Colonic mucosa (tissue), 4 donors: ENCODE measurements around the gene ZNF787. TPM values are rescaled to one million over a fixed set of nuclear protein-coding genes. Genes with fewer than 3 reads are reported as not detected.

Experiments used
- DNase-seq: peaks from one replicate; pipeline ENCODE4 v3.0.0-alpha.2; 2020
- H3K27ac ChIP-seq: fragments of 200-600 bp; one replicate; pipeline ENCODE4 v1.8.0; 2021
- H3K27me3 ChIP-seq: fragments of 200-600 bp; one replicate; pipeline ENCODE4 v1.8.0; 2021
- H3K36me3 ChIP-seq: fragments of 200-600 bp; one replicate; pipeline ENCODE4 v1.8.0; 2021
- H3K4me1 ChIP-seq: fragments of 200-600 bp; one replicate; pipeline ENCODE4 v1.8.0; 2021; ENCODE audit warnings: mild to moderate bottlenecking
- H3K4me3 ChIP-seq: fragments of 200-600 bp; one replicate; pipeline ENCODE4 v1.8.0; 2021
- H3K9ac ChIP-seq, 2 donors: one replicate each; pipeline ENCODE4 v1.7.0; 2013; ENCODE audit warnings: control low read depth in 2 of 2, low read depth in 2 of 2, low read length in 2 of 2
- H3K9me3 ChIP-seq: fragments of 200-600 bp; one replicate; pipeline ENCODE4 v1.8.0; 2021
- CTCF ChIP-seq: fragments of 200-600 bp; IDR thresholded peaks from one replicate; pipeline ENCODE4 v1.8.0; 2022; ENCODE audit warnings: antibody characterized with exemption, mild to moderate bottlenecking
- intact Hi-C: fragments of 100-400 bp; cut with DNase I; formaldehyde crosslinking; loops from one replicate; pipeline ENCODE4 v1.14.1; 2022
- total RNA-seq, 2 donors: library from RNA; stranded (reverse); fragmentation: NEBNext Ultra II Directional in 1 of 2; extraction: Animal tissue kit (Norgen Biotek cat#: 25700) in 1 of 2; gene quantifications; one replicate each; pipeline ENCODE4 v1.2.1, GENCODE V29; 2021
- donor health status: healthy.
- donor health status: DM: no; HTN: no; CAD: no.
- donor health status: DM: no; HTN: no; CAD: no.

ZNF787 gene
- total RNA-seq, 2 donors from 2014 or later = 52.1 to 69.2 TPM

DNA sequence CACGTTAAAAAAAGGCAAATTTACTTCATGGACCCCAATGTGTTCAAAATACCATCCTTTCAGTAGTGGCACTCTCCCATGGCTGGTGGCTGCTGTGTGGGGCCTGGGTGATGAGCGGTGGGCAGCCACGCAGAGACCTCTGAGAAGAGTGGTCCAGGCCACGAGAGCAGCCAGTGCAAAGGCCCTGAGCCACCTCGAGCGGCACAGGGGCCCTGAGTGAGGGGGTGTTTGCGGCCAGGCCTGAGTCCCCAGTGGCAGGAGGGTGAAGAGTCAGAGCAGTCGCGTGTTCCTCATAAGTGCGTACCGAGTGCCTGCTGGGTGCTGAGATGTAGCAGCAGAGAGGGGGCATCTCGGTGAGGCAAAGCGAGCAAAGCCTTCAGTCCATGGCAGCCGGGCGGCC, 27.0 kb upstream of the ZNF787 start:
- no peak for DNase-seq
- no peaks in the 10 kb centered on the region for H3K27me3 ChIP-seq
- intact Hi-C loops = no loop called here
- no peak overlapping the region for H3K4me3 ChIP-seq
- peaks cover 3% of the 10 kb centered on the region for H3K4me1 ChIP-seq
- H3K9me3 ChIP-seq = no peaks in the 10 kb centered on the region
- no peak overlapping the region for H3K9ac ChIP-seq
- H3K27ac ChIP-seq = no peak overlapping the region
- H3K36me3 ChIP-seq = peaks cover 4% of the 10 kb centered on the region
- TF ChIP-seq CTCF = no peak

DNA sequence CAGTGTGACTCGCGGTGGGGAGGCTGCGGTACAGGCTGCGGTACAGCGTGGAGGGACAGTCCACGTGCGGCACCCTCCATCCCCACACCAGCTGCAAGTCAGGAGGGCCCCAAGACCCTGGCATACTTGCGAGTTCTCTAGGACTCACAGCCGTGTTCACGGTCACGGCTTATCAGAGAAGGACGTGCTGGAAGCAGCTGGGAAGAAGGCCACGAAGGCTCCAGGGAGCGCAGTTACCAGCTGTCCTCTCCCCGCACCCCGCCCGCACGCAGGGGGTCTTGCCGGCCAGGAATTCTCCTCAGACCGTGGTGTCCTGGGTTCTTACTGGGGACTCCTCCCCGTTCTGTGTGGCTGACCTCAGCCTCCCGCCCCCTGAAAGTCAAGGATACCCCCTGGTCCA, 26.2 kb upstream of the ZNF787 start:
- no peak overlapping the region for H3K9ac ChIP-seq
- H3K4me1 ChIP-seq = peaks cover 10% of the 10 kb centered on the region
- TF ChIP-seq CTCF = no peak
- H3K4me3 ChIP-seq = no peak overlapping the region
- H3K27me3 ChIP-seq = no peaks in the 10 kb centered on the region
- intact Hi-C loops = no loop called here
- DNase-seq = no peak
- no peak overlapping the region for H3K27ac ChIP-seq
- no peaks in the 10 kb centered on the region for H3K9me3 ChIP-seq
- H3K36me3 ChIP-seq = peaks cover 4% of the 10 kb centered on the region

- Histone ChIP-seq H3K9ac (no peak overlapping the region), H3K4me1 (peaks cover 10% of the 10 kb centered on the region), H3K4me3 (no peak overlapping the region), H3K27me3 (no peaks in the 10 kb centered on the region), H3K36me3 (peaks cover 4% of the 10 kb centered on the region), H3K9me3 (no peaks in the 10 kb centered on the region), H3K27ac (no peak overlapping the region)
- no peak for TF ChIP-seq CTCF
- DNase-seq = no peak
- intact Hi-C loops = no loop called here
Observed at GRCh38 chr19:56146904-56147303, 25.8 kb upstream of the ZNF787 start.

DNA sequence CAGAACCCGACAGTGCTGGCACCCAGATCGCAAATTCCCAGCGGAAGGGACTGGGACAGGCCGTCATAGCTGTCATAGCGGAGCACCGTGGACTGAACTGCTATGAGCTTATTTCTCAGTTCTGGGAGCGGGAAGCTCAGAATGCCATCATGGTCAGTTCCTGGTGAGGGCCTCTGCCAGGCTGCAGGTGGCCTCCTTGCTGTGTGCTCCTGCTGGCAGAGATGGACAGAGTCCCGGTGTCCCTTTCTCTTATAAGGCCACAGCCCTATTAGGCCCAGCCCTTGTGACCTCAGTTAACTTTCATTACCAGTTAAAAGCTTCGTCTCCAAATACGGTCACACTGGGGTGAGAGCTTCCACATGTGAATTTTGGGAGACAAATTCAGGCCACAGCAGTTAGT, 24.6 kb upstream of the ZNF787 start:
- H3K27ac ChIP-seq = no peak overlapping the region
- H3K4me1 ChIP-seq = peaks cover 10% of the 10 kb centered on the region

DNA sequence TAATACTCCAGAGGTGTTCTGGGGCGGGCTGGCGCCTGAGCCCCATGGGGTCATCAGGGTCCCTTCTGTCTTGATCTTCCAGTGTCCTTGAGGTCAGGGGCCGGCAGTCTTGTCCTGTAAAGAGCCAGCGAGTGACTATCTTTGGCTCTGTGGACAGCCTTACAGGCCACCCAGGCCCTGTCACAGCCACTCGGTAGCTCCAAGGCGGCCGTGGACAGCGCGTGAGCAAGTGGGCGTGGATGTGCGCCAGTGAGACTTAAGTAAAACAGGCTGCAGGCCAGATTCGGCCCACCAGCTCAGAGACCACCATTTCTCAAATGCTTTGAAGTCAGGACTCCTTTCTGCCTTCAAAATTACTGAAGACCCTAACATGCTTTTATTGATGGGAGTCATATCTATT, 23.7 kb upstream of the ZNF787 start:
- H3K36me3 ChIP-seq = peaks cover 4% of the 10 kb centered on the region
- no peak overlapping the region for H3K9ac ChIP-seq
- peaks cover 10% of the 10 kb centered on the region for H3K4me1 ChIP-seq
- no peaks in the 10 kb centered on the region for H3K9me3 ChIP-seq
- H3K27ac ChIP-seq = no peak overlapping the region
- no peak for DNase-seq
- no peaks in the 10 kb centered on the region for H3K27me3 ChIP-seq
- no peak for TF ChIP-seq CTCF
- no peak overlapping the region for H3K4me3 ChIP-seq
- intact Hi-C loops = loop anchor here (5.0 kb wide), 1 partner anchor 38 kb away; no protein-coding TSS in a partner anchor

More for the DNA sequence above, 24.6 kb upstream of the ZNF787 start:
- DNase-seq = no peak
- Histone ChIP-seq H3K4me3 (no peak overlapping the region), H3K9me3 (no peaks in the 10 kb centered on the region), H3K9ac (no peak overlapping the region), H3K36me3 (peaks cover 4% of the 10 kb centered on the region), H3K27me3 (no peaks in the 10 kb centered on the region)
- TF ChIP-seq CTCF = no peak
- intact Hi-C loops = no loop called here
